Spinal cord (tissue), 10 donors: ENCODE data around the gene PDZRN4. TPM values are rescaled to one million over a fixed set of nuclear protein-coding genes. Genes with fewer than 3 reads are reported as not detected.

Experiments
- DNase-seq, 6 donors: peaks; one replicate each; pipeline versions ENCODE4 v3.0.0 to v3.0.0-alpha.2; 2013 to 2015; ENCODE audit warnings: low spot score in 6 of 6, low read depth in 4 of 6
- H3K27ac ChIP-seq: one replicate; pipeline ENCODE4 v1.5.1; 2013; ENCODE audit warnings: low read depth, low read length, control low read depth
- H3K27me3 ChIP-seq: one replicate; pipeline ENCODE4 v1.6.1; 2013; ENCODE audit warnings: low read length; ENCODE audit not compliant: control insufficient read depth, insufficient read depth
- H3K36me3 ChIP-seq: one replicate; pipeline ENCODE4 v1.6.1; 2013; ENCODE audit warnings: low read length; ENCODE audit not compliant: control insufficient read depth, insufficient read depth
- H3K4me1 ChIP-seq: one replicate; pipeline ENCODE4 v1.6.1; 2013; ENCODE audit warnings: low read length; ENCODE audit not compliant: control insufficient read depth, insufficient read depth
- H3K4me3 ChIP-seq: one replicate; pipeline ENCODE4 v1.5.1; 2013; ENCODE audit warnings: low read depth, low read length, control low read depth
- H3K9me3 ChIP-seq: one replicate; pipeline ENCODE4 v1.6.1; 2013; ENCODE audit warnings: low read length; ENCODE audit not compliant: control insufficient read depth, insufficient read depth
- WGBS: methylation state at CpG from one replicate; pipeline ENCODE4 v1.1.5; 2013; ENCODE audit warnings: missing lambda C conversion rate; ENCODE audit not compliant: insufficient coverage; 5-methylcytosine and 5-hydroxymethylcytosine counted together
- polyA plus RNA-seq, 2 donors: library from polyadenylated mRNA; unstranded; fragments of 120-200 nt; gene quantifications; one replicate each; pipeline ENCODE4 v1.2.1, GENCODE V29; 2013; ENCODE audit not compliant: insufficient read length in 2 of 2
- total RNA-seq, 2 donors: library from RNA; depleted of rRNA in 1 of 2; stranded (reverse); fragments of 120-200 nt in 1 of 2; fragments of >200 nt in 1 of 2; gene quantifications; one replicate each; pipeline versions ENCODE4 v1.2.3 to v1.2.4, GENCODE V29; 2013 to 2014
- donor health status: healthy.

Gene PDZRN4
- total and polyA plus RNA-seq, 4 donors, result 5.4 to 10.9 (median 7.6) TPM

DNA sequence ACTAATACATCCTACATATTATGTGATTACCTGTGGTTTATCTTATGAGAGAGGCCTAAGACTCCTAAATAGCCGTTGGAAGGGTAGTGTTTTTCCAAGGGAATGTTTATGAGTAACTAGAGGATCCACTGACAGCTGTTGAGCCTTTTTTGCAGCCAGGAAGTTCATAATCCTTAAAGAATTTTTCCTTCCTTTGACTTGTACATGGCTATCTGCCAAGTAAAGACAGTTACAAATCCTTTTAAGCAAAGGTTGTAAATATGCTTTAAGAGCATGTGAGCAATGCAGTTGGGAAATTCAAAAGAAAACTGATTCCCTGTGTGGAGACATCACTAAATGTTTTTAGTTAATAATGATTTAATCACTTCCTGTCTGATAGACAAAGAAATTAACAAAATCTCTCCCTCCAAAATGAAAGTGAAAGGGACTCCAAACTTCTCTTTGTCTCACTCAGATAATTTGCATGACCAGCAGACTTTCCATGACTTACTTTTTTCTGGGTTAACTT is 333.8 kb downstream of the PDZRN4 start:
- H3K27ac ChIP-seq, result no peak overlapping the region
- no peaks in the 10 kb centered on the region for H3K4me1 ChIP-seq
- WGBS, result no CpG with 5 or more reads among the region's 1 CpG
- no peaks in the 10 kb centered on the region for H3K36me3 ChIP-seq
- no peaks in the 10 kb centered on the region for H3K27me3 ChIP-seq
- DNase-seq, result peak in 2 of 6 donors; percentile 40 to 41
- H3K9me3 ChIP-seq, result no peaks in the 10 kb centered on the region
- H3K4me3 ChIP-seq, result no peak overlapping the region

DNA sequence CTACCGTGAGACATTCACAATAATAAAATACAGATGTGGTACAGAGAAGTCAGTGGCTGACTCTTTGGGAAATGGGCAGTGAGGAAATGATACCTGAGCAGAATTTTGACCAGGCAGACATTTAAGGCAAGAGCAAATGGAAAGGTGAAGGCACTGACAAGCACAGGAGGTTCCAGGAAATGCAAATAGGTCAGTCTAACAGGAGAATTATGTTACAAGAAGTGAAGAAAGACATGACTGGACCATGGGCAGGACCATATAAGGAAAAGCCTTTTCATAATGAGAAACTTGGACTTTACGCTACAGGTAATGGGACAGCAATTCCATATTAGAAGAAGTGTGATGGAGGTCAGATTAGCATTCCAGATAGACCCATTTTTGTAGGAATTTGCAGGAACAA is 338.9 kb downstream of the PDZRN4 start:
- Histone ChIP-seq H3K4me3 (no peak overlapping the region), H3K4me1 (no peaks in the 10 kb centered on the region), H3K27ac (no peak overlapping the region), H3K9me3 (no peaks in the 10 kb centered on the region), H3K27me3 (no peaks in the 10 kb centered on the region), H3K36me3 (no peaks in the 10 kb centered on the region)
- DNase-seq, result no peak
- no CpG with 5 or more reads among the region's 2 CpGs for WGBS

DNA sequence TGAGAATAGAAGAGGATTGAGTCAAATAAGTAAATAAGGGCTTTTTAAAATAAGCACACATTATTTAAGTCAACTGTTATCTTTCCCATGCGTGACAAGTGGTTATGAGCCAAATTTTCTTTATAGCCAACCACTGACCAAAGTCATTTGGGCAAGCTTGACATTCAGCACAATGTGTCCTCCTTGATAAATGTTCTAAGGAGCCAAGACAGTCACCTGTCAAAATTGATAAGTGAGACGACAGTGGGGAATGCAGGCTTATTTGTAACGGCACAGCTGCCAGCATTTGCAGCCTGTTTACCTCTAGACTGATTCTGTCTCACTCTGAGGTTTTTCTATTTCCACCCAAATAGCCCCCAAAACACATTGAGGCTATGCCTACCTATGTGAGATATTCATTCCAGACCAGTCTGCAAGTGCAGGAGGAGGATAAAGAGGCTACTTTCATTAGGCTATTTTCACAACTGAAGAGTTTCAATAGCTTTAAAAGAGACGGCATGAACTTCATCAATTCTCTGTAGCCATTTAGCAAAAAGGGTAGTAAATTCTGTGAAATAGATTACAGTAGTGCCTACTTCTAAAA is 339.5 kb downstream of the PDZRN4 start:
- no CpG with 5 or more reads among the region's 4 CpGs for WGBS
- H3K27ac ChIP-seq, result no peak overlapping the region
- H3K4me3 ChIP-seq, result no peak overlapping the region
- no peaks in the 10 kb centered on the region for H3K4me1 ChIP-seq
- no peaks in the 10 kb centered on the region for H3K9me3 ChIP-seq
- H3K27me3 ChIP-seq, result no peaks in the 10 kb centered on the region
- DNase-seq, result peak in 1 of 6 donors; percentile 18
- no peaks in the 10 kb centered on the region for H3K36me3 ChIP-seq

DNA sequence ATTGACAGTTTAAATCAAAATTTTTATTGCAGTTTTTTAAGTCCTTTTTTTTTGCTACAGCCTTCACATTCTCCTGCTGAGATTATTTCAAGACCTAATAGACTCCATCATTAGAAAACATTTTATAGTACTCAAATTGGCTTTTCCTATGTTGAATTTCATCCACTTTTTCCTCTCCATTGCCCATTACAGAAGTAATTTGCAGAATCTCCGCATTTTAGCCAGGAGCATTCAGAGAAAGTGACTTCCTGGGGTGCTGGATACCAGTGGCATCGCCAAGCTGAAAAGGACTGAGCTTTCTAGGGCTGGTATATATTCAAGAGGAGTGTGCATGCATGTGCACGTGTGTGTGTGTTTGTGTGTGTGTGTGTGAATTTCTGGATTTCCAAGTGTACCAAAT is 340.8 kb downstream of the PDZRN4 start:
- DNase-seq, result peak in 1 of 6 donors; percentile 53
- H3K27me3 ChIP-seq, result no peaks in the 10 kb centered on the region
- H3K36me3 ChIP-seq, result no peaks in the 10 kb centered on the region
- H3K9me3 ChIP-seq, result no peaks in the 10 kb centered on the region
- H3K27ac ChIP-seq, result no peak overlapping the region
- no peaks in the 10 kb centered on the region for H3K4me1 ChIP-seq
- WGBS, result 43% methylated on average over 2 of the region's 3 CpGs
- no peak overlapping the region for H3K4me3 ChIP-seq

DNA sequence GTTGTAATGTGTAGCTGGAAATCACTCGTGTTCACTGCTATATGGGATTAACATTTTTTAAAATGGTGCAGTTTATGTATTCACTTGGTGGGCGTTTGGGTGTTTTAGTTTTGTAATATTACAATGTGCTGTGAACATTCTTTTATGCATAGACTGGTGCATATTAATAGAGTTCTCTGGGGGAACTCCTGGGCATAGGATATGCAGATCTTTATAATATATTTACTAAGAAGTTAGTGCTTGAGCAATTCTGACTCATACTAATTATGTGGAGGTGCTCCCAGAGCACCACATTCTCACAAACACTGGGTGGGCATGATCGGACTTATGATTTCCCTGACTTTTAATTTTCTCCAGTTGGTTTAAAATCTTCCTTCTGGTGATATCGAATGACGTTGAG is 342.3 kb downstream of the PDZRN4 start:
- 93% methylated on average over 3 of the region's 5 CpGs for WGBS
- Histone ChIP-seq H3K9me3 (no peaks in the 10 kb centered on the region), H3K4me3 (no peak overlapping the region), H3K27ac (no peak overlapping the region), H3K4me1 (no peaks in the 10 kb centered on the region), H3K36me3 (no peaks in the 10 kb centered on the region), H3K27me3 (no peaks in the 10 kb centered on the region)
- DNase-seq, result no peak

DNA sequence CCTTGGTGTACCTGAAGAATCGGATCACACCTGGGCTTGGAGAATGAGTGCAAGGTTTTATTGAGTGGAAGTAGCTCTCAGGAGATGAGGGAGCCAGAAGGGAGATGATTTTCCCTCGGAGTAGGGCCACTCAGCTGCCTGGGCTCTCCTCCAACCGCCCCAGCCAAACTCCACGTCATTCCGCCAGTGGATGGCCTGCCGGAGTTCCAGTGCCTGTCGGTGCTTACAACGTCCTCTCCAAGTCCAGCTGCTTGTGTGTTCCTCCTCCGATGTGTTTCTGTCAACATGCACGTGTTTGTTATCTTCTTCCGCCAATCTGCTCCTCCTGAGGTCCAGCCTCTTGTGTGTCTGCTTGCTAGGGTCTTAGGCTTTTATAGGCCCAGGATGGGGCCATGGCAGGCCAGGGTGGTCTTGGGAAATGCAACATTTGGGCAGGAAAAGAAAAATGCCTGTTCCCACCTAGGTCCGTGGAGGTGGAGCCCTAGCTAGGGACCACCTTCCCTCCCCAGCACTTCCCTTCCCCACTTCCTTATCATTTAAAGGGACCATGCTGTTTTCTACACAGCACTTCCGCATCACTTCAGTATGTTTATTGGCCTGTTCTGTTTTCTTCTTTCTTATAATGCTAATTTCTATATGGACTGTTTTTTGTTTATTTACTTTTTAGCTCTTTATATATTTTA is 343.2 kb downstream of the PDZRN4 start:
- H3K4me1 ChIP-seq, result no peaks in the 10 kb centered on the region
- DNase-seq, result no peak
- 82% methylated on average over 10 of the region's 13 CpGs for WGBS
- H3K27ac ChIP-seq, result no peak overlapping the region
- no peak overlapping the region for H3K4me3 ChIP-seq
- H3K9me3 ChIP-seq, result no peaks in the 10 kb centered on the region
- H3K27me3 ChIP-seq, result no peaks in the 10 kb centered on the region
- H3K36me3 ChIP-seq, result no peaks in the 10 kb centered on the region

DNA sequence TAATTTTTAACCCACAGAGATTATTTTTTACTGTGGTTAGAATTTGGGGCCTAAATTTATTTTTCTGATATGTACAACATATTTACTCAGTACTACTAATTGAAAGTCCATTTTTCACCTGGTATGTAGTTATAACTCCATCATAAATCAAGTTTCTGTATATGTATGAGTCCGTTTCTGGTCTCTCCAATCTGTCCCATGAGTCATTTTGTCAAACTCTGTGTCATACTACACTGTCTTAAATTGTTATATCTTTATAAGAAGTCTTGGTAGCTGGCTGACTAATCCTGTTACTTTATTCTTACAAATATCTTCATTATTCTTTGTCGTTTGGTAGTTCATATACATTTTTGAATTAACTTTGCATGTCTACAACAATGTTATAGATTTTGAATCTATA is 344.0 kb downstream of the PDZRN4 start:
- WGBS, result no CpG with 5 or more reads among the region's 2 CpGs

DNA sequence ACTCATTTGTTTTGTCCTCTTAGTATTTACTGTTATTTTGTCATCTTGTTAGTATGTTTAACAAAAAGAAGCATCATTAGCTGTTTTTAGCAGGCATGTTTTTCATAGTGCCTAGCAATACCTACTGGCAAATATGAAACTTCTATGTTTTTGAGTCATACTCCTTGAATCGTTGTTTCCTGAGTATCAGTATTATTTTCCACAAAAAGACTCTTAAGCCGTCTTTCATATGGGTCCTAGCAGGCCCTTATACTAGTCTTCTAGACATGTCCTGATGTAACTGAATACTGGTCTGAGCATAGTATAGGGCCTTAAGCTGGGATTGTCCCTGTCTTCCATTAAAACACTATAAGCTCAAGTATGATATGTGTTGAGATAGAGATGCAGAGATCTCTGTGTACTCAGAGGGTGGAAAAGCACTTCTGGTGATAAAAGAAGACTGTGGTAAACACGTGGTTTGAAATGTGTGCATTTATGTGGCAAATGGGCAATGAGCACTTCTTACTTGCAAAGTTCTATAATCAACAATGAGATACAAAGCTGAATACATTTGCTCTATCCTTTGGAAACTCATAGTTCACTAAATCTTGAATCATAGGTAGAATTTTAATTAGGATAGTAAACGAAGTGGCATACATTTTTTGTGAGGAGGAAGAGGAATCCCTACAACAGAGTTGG is 348.8 kb downstream of the PDZRN4 start:
- H3K4me3 ChIP-seq, result no peak overlapping the region
- H3K36me3 ChIP-seq, result no peaks in the 10 kb centered on the region
- no peaks in the 10 kb centered on the region for H3K27me3 ChIP-seq
- no peaks in the 10 kb centered on the region for H3K4me1 ChIP-seq
- no peak overlapping the region for H3K27ac ChIP-seq
- DNase-seq, result no peak
- WGBS, result 86% methylated on average over 1 of the region's 4 CpGs
- no peaks in the 10 kb centered on the region for H3K9me3 ChIP-seq

More for the DNA sequence above, 344.0 kb downstream of the PDZRN4 start:
- Histone ChIP-seq H3K4me1 (no peaks in the 10 kb centered on the region), H3K4me3 (no peak overlapping the region), H3K27ac (no peak overlapping the region), H3K9me3 (no peaks in the 10 kb centered on the region), H3K36me3 (no peaks in the 10 kb centered on the region), H3K27me3 (no peaks in the 10 kb centered on the region)
- no peak for DNase-seq

DNA sequence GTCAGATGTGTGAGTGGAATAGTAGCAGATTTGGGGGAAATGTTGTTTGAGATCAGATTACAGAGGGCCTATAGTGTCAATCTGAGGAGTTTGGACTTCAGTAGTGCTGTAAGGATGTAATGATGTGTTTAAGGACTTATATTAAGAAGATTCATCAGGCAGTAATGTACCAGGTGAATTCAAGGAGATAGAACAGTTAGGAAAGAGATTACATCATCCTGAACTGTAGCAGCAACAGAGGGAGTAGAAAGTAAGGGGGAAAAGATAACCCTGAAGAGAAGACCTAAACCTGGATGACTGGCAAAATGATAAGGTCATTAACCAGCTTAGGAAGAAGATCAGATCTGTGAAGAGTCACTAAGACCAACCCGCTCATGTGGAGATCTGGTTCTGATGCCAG is 349.4 kb downstream of the PDZRN4 start:
- H3K27ac ChIP-seq, result no peak overlapping the region
- DNase-seq, result no peak
- H3K36me3 ChIP-seq, result no peaks in the 10 kb centered on the region
- H3K9me3 ChIP-seq, result no peaks in the 10 kb centered on the region
- H3K4me1 ChIP-seq, result no peaks in the 10 kb centered on the region
- WGBS, result 100% methylated on average over 1 of the region's 1 CpG
- H3K4me3 ChIP-seq, result no peak overlapping the region
- H3K27me3 ChIP-seq, result no peaks in the 10 kb centered on the region
